ENCODE results near the gene FAM210B.
"Not testable (repeated sequence)": the region's sequence is repeated elsewhere in the genome, so short reads cannot be mapped to it uniquely, and the experiment has no call there.

FAM210B gene

GRCh38 chr20:56393653-56394052 is 34.9 kb downstream of the FAM210B start:
- DNase-seq: no peak

GRCh38 chr20:56395166-56395565 is 36.4 kb downstream of the FAM210B start:
- DNase-seq: no peak

- DNase-seq: peak; percentile 23
Measured at GRCh38 chr20:56400001-56400640, 41.3 kb downstream of the FAM210B start.

- no peak for DNase-seq
Measured at GRCh38 chr20:56403465-56403864, 44.7 kb downstream of the FAM210B start.

GRCh38 chr20:56405356-56405755 is 46.6 kb downstream of the FAM210B start:
- DNase-seq: not testable (repeated sequence)

- DNase-seq: no peak
Measured at GRCh38 chr20:56406910-56407309, 48.1 kb downstream of the FAM210B start.

- DNase-seq: no peak
Measured at GRCh38 chr20:56409521-56409920, 50.7 kb downstream of the FAM210B start.

- no peak for DNase-seq
Measured at GRCh38 chr20:56409956-56410355, 51.2 kb downstream of the FAM210B start.

- DNase-seq: not testable (repeated sequence)
Measured at GRCh38 chr20:56411287-56411686, 52.5 kb downstream of the FAM210B start.

GRCh38 chr20:56411759-56412472 is 53.1 kb downstream of the FAM210B start, which contains the start of gene CASS4:
Gene CASS4, plus strand, starts transcription at chr20:56412260. Its CDS starts 199 bp downstream, at chr20:56412459.
- no peak for DNase-seq

- no peak for DNase-seq
Measured at GRCh38 chr20:56412473-56412790, 53.7 kb downstream of the FAM210B start.

- DNase-seq: no peak
Measured at GRCh38 chr20:56412949-56413348, 54.2 kb downstream of the FAM210B start.

- DNase-seq: no peak
Measured at GRCh38 chr20:56414842-56415765, 56.3 kb downstream of the FAM210B start.

GRCh38 chr20:56417402-56417801 is 58.6 kb downstream of the FAM210B start:
- no peak for DNase-seq

GRCh38 chr20:56417911-56418310 is 59.1 kb downstream of the FAM210B start:
- DNase-seq: no peak
